ENCODE data around the gene PPP1R26. TPM values are rescaled to one million over a fixed set of nuclear protein-coding genes. Genes with fewer than 3 reads are reported as not detected.
A peak's percentile ranks its signal among the peaks of the same experiment; 100 is the strongest.

PPP1R26 gene
- total and polyA plus RNA-seq, 2 experiments from 2014 or later: 10.7 to 49.8 TPM

DNA sequence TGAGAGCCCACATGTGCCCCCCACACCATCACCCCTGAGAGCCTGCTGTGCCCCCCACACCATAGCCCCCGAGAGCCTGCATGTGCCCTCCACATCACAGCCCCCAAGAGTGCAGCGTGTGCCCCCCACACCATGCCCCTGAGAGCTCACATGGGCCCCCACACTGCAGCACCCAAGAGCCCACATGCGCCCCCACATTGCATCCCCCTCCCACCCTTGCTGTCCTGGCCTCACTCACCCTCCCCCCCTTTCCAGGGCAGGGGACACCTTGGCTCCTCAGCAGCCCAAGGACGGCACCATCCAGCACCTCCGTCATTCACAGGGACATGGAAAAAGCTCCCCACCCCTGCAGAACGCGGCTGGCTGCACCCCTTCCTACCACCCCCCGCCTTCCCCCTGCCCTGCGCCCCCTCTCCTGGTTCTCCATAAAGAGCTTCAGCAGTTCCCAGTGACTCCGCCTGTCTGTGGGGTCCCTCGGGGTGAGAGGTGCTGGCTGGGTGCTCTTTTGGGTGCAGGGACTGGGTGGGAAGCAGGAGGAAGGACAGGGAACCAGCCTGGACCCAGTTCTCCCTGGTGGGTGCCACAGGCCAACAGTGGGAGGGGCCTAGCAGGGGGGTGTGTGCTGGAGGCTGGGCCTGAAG lies 46.6 kb downstream of the PPP1R26 start:
- Mint-ChIP-seq H3K27me3 (ENCODE audit: insufficient read depth, low read depth, poor library complexity) (peaks cover 4% of the 10 kb centered on the region), H3K27ac (no peak overlapping the region), H3K9me3 (no peaks in the 10 kb centered on the region), H3K4me3 (no peak overlapping the region), H3K4me1 (peaks cover 10% of the 10 kb centered on the region; the same call in 2 of the 3 replicates), H3K36me3 (ENCODE audit: low read depth) (no peaks in the 10 kb centered on the region)
- ATAC-seq (no peak), DNase-seq (ENCODE audit: low spot score) (no peak)
- H3K79me2 ChIP-seq (replicated peaks; ENCODE audit: insufficient read depth): no peaks in the 10 kb centered on the region
- no peak overlapping the region for H3K4me2 ChIP-seq
- H3K27ac ChIP-seq (ENCODE audit: low read depth): no peak overlapping the region
- H4K20me1 ChIP-seq (replicated peaks; ENCODE audit: insufficient read depth): no peaks in the 10 kb centered on the region
- H2AFZ ChIP-seq: peak overlapping the region; percentile 76
- TF ChIP-seq CREB1 (CRISPR knock-in tag; IDR thresholded peaks at IDR 0.05; ENCODE audit: low read depth) (no peak), JUNB (IDR thresholded peaks at IDR 0.05; ENCODE audit: unreplicated experiment) (no peak), POLR2AphosphoS5 (IDR thresholded peaks at IDR 0.05; ENCODE audit: low read depth) (no peak), EZH2 (IDR thresholded peaks at IDR 0.05; ENCODE audit: low read depth, unreplicated experiment) (no peak), NANOG (IDR thresholded peaks at IDR 0.05; ENCODE audit: borderline replicate concordance) (no peak), ZNF114 (CRISPR knock-in tag; IDR thresholded peaks at IDR 0.05) (no peak), STAT1 (IDR thresholded peaks at IDR 0.05; ENCODE audit: unreplicated experiment) (no peak), ZNF331 (CRISPR knock-in tag; IDR thresholded peaks at IDR 0.05; ENCODE audit: low read depth) (no peak), EZH2phosphoT487 (IDR thresholded peaks at IDR 0.05; ENCODE audit: unreplicated experiment) (no peak)
- TF ChIP-seq, protein P1, sequence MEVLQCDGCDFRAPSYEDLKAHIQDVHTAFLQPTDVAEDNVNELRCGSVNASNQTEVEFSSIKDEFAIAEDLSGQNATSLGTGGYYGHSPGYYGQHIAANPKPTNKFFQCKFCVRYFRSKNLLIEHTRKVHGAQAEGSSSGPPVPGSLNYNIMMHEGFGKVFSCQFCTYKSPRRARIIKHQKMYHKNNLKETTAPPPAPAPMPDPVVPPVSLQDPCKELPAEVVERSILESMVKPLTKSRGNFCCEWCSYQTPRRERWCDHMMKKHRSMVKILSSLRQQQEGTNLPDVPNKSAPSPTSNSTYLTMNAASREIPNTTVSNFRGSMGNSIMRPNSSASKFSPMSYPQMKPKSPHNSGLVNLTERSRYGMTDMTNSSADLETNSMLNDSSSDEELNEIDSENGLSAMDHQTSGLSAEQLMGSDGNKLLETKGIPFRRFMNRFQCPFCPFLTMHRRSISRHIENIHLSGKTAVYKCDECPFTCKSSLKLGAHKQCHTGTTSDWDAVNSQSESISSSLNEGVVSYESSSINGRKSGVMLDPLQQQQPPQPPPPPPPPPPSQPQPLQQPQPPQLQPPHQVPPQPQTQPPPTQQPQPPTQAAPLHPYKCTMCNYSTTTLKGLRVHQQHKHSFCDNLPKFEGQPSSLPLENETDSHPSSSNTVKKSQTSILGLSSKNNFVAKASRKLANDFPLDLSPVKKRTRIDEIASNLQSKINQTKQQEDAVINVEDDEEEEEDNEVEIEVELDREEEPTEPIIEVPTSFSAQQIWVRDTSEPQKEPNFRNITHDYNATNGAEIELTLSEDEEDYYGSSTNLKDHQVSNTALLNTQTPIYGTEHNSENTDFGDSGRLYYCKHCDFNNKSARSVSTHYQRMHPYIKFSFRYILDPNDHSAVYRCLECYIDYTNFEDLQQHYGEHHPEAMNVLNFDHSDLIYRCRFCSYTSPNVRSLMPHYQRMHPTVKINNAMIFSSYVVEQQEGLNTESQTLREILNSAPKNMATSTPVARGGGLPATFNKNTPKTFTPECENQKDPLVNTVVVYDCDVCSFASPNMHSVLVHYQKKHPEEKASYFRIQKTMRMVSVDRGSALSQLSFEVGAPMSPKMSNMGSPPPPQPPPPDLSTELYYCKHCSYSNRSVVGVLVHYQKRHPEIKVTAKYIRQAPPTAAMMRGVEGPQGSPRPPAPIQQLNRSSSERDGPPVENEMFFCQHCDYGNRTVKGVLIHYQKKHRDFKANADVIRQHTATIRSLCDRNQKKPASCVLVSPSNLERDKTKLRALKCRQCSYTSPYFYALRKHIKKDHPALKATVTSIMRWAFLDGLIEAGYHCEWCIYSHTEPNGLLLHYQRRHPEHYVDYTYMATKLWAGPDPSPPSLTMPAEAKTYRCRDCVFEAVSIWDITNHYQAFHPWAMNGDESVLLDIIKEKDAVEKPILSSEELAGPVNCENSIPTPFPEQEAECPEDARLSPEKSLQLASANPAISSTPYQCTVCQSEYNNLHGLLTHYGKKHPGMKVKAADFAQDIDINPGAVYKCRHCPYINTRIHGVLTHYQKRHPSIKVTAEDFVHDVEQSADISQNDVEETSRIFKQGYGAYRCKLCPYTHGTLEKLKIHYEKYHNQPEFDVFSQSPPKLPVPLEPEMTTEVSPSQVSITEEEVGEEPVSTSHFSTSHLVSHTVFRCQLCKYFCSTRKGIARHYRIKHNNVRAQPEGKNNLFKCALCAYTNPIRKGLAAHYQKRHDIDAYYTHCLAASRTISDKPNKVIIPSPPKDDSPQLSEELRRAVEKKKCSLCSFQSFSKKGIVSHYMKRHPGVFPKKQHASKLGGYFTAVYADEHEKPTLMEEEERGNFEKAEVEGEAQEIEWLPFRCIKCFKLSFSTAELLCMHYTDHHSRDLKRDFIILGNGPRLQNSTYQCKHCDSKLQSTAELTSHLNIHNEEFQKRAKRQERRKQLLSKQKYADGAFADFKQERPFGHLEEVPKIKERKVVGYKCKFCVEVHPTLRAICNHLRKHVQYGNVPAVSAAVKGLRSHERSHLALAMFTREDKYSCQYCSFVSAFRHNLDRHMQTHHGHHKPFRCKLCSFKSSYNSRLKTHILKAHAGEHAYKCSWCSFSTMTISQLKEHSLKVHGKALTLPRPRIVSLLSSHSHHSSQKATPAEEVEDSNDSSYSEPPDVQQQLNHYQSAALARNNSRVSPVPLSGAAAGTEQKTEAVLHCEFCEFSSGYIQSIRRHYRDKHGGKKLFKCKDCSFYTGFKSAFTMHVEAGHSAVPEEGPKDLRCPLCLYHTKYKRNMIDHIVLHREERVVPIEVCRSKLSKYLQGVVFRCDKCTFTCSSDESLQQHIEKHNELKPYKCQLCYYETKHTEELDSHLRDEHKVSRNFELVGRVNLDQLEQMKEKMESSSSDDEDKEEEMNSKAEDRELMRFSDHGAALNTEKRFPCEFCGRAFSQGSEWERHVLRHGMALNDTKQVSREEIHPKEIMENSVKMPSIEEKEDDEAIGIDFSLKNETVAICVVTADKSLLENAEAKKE (CRISPR knock-in tag; IDR thresholded peaks at IDR 0.05): no peak
- TF ChIP-seq, protein P2, sequence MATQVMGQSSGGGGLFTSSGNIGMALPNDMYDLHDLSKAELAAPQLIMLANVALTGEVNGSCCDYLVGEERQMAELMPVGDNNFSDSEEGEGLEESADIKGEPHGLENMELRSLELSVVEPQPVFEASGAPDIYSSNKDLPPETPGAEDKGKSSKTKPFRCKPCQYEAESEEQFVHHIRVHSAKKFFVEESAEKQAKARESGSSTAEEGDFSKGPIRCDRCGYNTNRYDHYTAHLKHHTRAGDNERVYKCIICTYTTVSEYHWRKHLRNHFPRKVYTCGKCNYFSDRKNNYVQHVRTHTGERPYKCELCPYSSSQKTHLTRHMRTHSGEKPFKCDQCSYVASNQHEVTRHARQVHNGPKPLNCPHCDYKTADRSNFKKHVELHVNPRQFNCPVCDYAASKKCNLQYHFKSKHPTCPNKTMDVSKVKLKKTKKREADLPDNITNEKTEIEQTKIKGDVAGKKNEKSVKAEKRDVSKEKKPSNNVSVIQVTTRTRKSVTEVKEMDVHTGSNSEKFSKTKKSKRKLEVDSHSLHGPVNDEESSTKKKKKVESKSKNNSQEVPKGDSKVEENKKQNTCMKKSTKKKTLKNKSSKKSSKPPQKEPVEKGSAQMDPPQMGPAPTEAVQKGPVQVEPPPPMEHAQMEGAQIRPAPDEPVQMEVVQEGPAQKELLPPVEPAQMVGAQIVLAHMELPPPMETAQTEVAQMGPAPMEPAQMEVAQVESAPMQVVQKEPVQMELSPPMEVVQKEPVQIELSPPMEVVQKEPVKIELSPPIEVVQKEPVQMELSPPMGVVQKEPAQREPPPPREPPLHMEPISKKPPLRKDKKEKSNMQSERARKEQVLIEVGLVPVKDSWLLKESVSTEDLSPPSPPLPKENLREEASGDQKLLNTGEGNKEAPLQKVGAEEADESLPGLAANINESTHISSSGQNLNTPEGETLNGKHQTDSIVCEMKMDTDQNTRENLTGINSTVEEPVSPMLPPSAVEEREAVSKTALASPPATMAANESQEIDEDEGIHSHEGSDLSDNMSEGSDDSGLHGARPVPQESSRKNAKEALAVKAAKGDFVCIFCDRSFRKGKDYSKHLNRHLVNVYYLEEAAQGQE (IDR thresholded peaks at IDR 0.05; ENCODE audit: unreplicated experiment): no peak
- TF ChIP-seq, protein P3, sequence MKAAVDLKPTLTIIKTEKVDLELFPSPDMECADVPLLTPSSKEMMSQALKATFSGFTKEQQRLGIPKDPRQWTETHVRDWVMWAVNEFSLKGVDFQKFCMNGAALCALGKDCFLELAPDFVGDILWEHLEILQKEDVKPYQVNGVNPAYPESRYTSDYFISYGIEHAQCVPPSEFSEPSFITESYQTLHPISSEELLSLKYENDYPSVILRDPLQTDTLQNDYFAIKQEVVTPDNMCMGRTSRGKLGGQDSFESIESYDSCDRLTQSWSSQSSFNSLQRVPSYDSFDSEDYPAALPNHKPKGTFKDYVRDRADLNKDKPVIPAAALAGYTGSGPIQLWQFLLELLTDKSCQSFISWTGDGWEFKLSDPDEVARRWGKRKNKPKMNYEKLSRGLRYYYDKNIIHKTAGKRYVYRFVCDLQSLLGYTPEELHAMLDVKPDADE (IDR thresholded peaks at IDR 0.05): no peak
- TF ChIP-seq, protein P4, sequence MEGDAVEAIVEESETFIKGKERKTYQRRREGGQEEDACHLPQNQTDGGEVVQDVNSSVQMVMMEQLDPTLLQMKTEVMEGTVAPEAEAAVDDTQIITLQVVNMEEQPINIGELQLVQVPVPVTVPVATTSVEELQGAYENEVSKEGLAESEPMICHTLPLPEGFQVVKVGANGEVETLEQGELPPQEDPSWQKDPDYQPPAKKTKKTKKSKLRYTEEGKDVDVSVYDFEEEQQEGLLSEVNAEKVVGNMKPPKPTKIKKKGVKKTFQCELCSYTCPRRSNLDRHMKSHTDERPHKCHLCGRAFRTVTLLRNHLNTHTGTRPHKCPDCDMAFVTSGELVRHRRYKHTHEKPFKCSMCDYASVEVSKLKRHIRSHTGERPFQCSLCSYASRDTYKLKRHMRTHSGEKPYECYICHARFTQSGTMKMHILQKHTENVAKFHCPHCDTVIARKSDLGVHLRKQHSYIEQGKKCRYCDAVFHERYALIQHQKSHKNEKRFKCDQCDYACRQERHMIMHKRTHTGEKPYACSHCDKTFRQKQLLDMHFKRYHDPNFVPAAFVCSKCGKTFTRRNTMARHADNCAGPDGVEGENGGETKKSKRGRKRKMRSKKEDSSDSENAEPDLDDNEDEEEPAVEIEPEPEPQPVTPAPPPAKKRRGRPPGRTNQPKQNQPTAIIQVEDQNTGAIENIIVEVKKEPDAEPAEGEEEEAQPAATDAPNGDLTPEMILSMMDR (conservative IDR thresholded peaks at IDR 0.05; ENCODE audit: low read depth in 2 of 2): no peak
- H3K36me3 ChIP-seq (ENCODE audit: insufficient read depth): no peaks in the 10 kb centered on the region
- H3F3A ChIP-seq (replicated peaks; ENCODE audit: low read depth): no peaks in the 10 kb centered on the region
- no peak overlapping the region for H3K4me3 ChIP-seq
- H3K9me2 ChIP-seq (ENCODE audit: insufficient read depth): no peaks in the 10 kb centered on the region
- no peaks in the 10 kb centered on the region; the same call in 1 of the 2 replicates for H3K4me1 ChIP-seq (ENCODE audit: insufficient read depth)
- no peaks in the 10 kb centered on the region for H3K27me3 ChIP-seq (ENCODE audit: insufficient read depth)

All from GM23338 (cell line).